SK-N-SH treated with all-trans-retinoic acid at 6 μM for 48 hours (cell line): ENCODE results near the gene KIF6.

Experiments used
- CREB5 ChIP-seq: fragments of 250-450 bp; sonication (Bioruptor Pico); IDR thresholded peaks from 2 replicates; pipeline ENCODE4 v1.5.1; 2020; ENCODE audit warnings: low read depth, mild to moderate bottlenecking, moderate library complexity
- GLIS3 ChIP-seq: fragments of 250-450 bp; sonication (Bioruptor Pico); IDR thresholded peaks from 2 replicates; pipeline ENCODE4 v1.5.0; 2020; ENCODE audit warnings: mild to moderate bottlenecking, moderate library complexity
- ISL1 ChIP-seq: fragments of 250-450 bp; sonication (Bioruptor Pico); IDR thresholded peaks from 2 replicates; pipeline ENCODE4 v2.1.2; 2022; ENCODE audit warnings: mild to moderate bottlenecking, moderate library complexity
- OSR1 ChIP-seq: fragments of 250-450 bp; sonication (Bioruptor Pico); IDR thresholded peaks from 2 replicates; pipeline ENCODE4 v1.8.0; 2022; ENCODE audit warnings: moderate library complexity, mild to moderate bottlenecking, inconsistent platforms
- RARB ChIP-seq: fragments of 250-450 bp; sonication (Bioruptor Pico); IDR thresholded peaks from 2 replicates; pipeline ENCODE4 v1.8.0; 2021; ENCODE audit warnings: mild to moderate bottlenecking, moderate library complexity
- SNAI2 ChIP-seq: fragments of 250-450 bp; sonication (Bioruptor Pico); IDR thresholded peaks from 2 replicates; pipeline ENCODE4 v1.5.0; 2020; ENCODE audit warnings: mild to moderate bottlenecking, moderate library complexity
- TCF4 ChIP-seq: fragments of 250-450 bp; sonication (Bioruptor Pico); IDR thresholded peaks from 2 replicates; pipeline ENCODE4 v1.8.0; 2021; ENCODE audit warnings: mild to moderate bottlenecking, moderate library complexity, borderline replicate concordance

GRCh38 chr6:39446909-39447308 lies 278.3 kb downstream of the KIF6 start:
- TF ChIP-seq CREB5 (CRISPR knock-in tag) = no peak
- TF ChIP-seq GLIS3 = no peak
- no peak for TF ChIP-seq ISL1 (CRISPR knock-in tag)
- no peak for TF ChIP-seq RARB (CRISPR knock-in tag)
- TF ChIP-seq SNAI2 (CRISPR knock-in tag) = no peak
- TF ChIP-seq OSR1 = no peak
- no peak for TF ChIP-seq TCF4 (CRISPR knock-in tag)
